Liver (tissue), 9 donors: ENCODE data around the gene NPIPB2. TPM values are rescaled to one million over a fixed set of nuclear protein-coding genes. Genes with fewer than 3 reads are reported as not detected.

ENCODE experiments used
- DNase-seq: peaks from one replicate; pipeline ENCODE4 v3.0.0-alpha.2; 2017; ENCODE audit warnings: low spot score
- H3K27ac ChIP-seq, 2 donors: one replicate each; pipeline ENCODE4 v1.7.0; 2013; ENCODE audit warnings: inconsistent platforms in 2 of 2, low read length in 2 of 2, control low read depth in 1 of 2, low read depth in 1 of 2, mild to moderate bottlenecking in 1 of 2
- H3K27me3 ChIP-seq, 4 donors: one replicate each; pipeline versions ENCODE4 v1.6.1 to v1.7.0; 2013; ENCODE audit warnings: low read length in 3 of 4, inconsistent platforms in 1 of 4, mild to moderate bottlenecking in 1 of 4, moderate library complexity in 1 of 4; ENCODE audit not compliant: control insufficient read depth in 4 of 4, insufficient read depth in 4 of 4
- H3K36me3 ChIP-seq, 4 donors: one replicate each; pipeline versions ENCODE4 v1.6.1 to v1.7.0; 2013; ENCODE audit warnings: low read length in 3 of 4, mild to moderate bottlenecking in 3 of 4, low read depth in 1 of 4, moderate library complexity in 1 of 4; ENCODE audit not compliant: control insufficient read depth in 4 of 4, insufficient read depth in 3 of 4
- H3K4me1 ChIP-seq, 4 donors: one replicate each; pipeline versions ENCODE4 v1.6.1 to v1.7.0; 2013; ENCODE audit warnings: low read length in 3 of 4, mild to moderate bottlenecking in 3 of 4, moderate library complexity in 1 of 4; ENCODE audit not compliant: control insufficient read depth in 4 of 4, insufficient read depth in 4 of 4
- H3K4me3 ChIP-seq, 3 donors: one replicate each; pipeline versions ENCODE4 v1.6.1 to v1.7.0; 2013; ENCODE audit warnings: low read length in 3 of 3, control low read depth in 1 of 3, low read depth in 1 of 3, mild to moderate bottlenecking in 1 of 3
- H3K9ac ChIP-seq, 2 donors: one replicate each; pipeline ENCODE4 v1.7.0; 2013; ENCODE audit warnings: low read length in 2 of 2, mild to moderate bottlenecking in 2 of 2, moderate library complexity in 2 of 2, control low read depth in 1 of 2, low read depth in 1 of 2
- H3K9me3 ChIP-seq, 4 donors: one replicate each; pipeline versions ENCODE4 v1.6.1 to v1.7.0; 2013; ENCODE audit warnings: low read length in 3 of 4; ENCODE audit not compliant: control insufficient read depth in 4 of 4
- EGR1 ChIP-seq, 2 donors: IDR thresholded peaks; 2 replicates each; pipeline ENCODE4 v1.6.1; 2016 to 2018; ENCODE audit warnings: antibody characterized with exemption in 2 of 2, low read depth in 2 of 2
- FOXA1 ChIP-seq: IDR thresholded peaks from 2 replicates; pipeline ENCODE4 v1.6.1; 2016; ENCODE audit warnings: antibody characterized with exemption
- FOXA2 ChIP-seq: IDR thresholded peaks from 2 replicates; pipeline ENCODE4 v1.6.1; 2016; ENCODE audit warnings: antibody characterized with exemption
- GABPA ChIP-seq, 2 donors: IDR thresholded peaks in 1 of 2; conservative IDR thresholded peaks in 1 of 2; 2 replicates each; pipeline ENCODE4 v1.6.1; 2016; ENCODE audit warnings: antibody characterized with exemption in 2 of 2, mild to moderate bottlenecking in 1 of 2, moderate library complexity in 1 of 2
- HNF4A ChIP-seq, 2 donors: conservative IDR thresholded peaks; 2 replicates each; pipeline ENCODE4 v1.6.1; 2016; ENCODE audit warnings: antibody characterized with exemption in 2 of 2, mild to moderate bottlenecking in 2 of 2
- HNF4G ChIP-seq: IDR thresholded peaks from 2 replicates; pipeline ENCODE4 v1.6.1; 2016; ENCODE audit warnings: antibody characterized with exemption
- JUND ChIP-seq, 2 donors: IDR thresholded peaks; 2 replicates each; pipeline ENCODE4 v1.6.1; 2016; ENCODE audit warnings: antibody characterized with exemption in 2 of 2
- NR2F2 ChIP-seq: IDR thresholded peaks from 2 replicates; pipeline ENCODE4 v1.6.1; 2016; ENCODE audit warnings: antibody characterized with exemption
- RAD21 ChIP-seq, 2 donors: IDR thresholded peaks; 2 replicates each; pipeline ENCODE4 v1.6.1; 2016; ENCODE audit warnings: antibody characterized with exemption in 2 of 2, mild to moderate bottlenecking in 2 of 2
- RXRA ChIP-seq, 2 donors: IDR thresholded peaks; 2 replicates each; pipeline ENCODE4 v1.6.1; 2017 to 2018; ENCODE audit warnings: antibody characterized with exemption in 2 of 2, mild to moderate bottlenecking in 1 of 2
- SP1 ChIP-seq: IDR thresholded peaks from 2 replicates; pipeline ENCODE4 v1.6.1; 2018; ENCODE audit warnings: antibody characterized with exemption, mild to moderate bottlenecking
- TAF1 ChIP-seq: conservative IDR thresholded peaks from 2 replicates; pipeline ENCODE4 v1.6.1; 2016; ENCODE audit warnings: antibody characterized with exemption, mild to moderate bottlenecking
- YY1 ChIP-seq: IDR thresholded peaks from 2 replicates; pipeline ENCODE4 v1.6.1; 2016; ENCODE audit warnings: antibody characterized with exemption, mild to moderate bottlenecking
- WGBS: extraction: QIAGEN DNeasy Blood & Tissue Kit; methylation state at CpG from one replicate; pipeline ENCODE4 v1.1.7; 2013; 5-methylcytosine and 5-hydroxymethylcytosine counted together
- polyA plus RNA-seq, 2 donors: library from polyadenylated mRNA; stranded (reverse) in 1 of 2; unstranded in 1 of 2; fragments of 200-250 nt in 1 of 2; fragments of >200 nt in 1 of 2; fragmentation: Nextera tagmentation in 1 of 2; extraction: Ambion mirVana in 1 of 2; gene quantifications; one replicate each; pipeline versions ENCODE4 v1.2.1 to v1.2.3, GENCODE V29; 2013 to 2015
- total RNA-seq, 2 donors: library from RNA; depleted of rRNA; stranded (reverse); fragments of >200 nt; gene quantifications; one replicate each; pipeline ENCODE4 v1.2.3, GENCODE V29; 2014
- TF ChIP-seq, protein P1 (sequence below): IDR thresholded peaks from 2 replicates; pipeline ENCODE4 v1.6.1; 2016; ENCODE audit warnings: antibody characterized with exemption
- TF ChIP-seq, protein P2 (sequence below): IDR thresholded peaks from 2 replicates; pipeline ENCODE4 v1.6.1; 2016; ENCODE audit warnings: antibody characterized with exemption
- TF ChIP-seq, protein P3 (sequence below): IDR thresholded peaks from 2 replicates; pipeline ENCODE4 v1.6.1; 2016; ENCODE audit warnings: antibody characterized with exemption, mild to moderate bottlenecking
- TF ChIP-seq, protein P4 (sequence below): IDR thresholded peaks from 2 replicates; pipeline ENCODE4 v1.6.1; 2016; ENCODE audit warnings: antibody characterized with exemption
- TF ChIP-seq, protein P5 (sequence below): fragments of 150-350 bp; IDR thresholded peaks from 2 replicates; pipeline ENCODE4 v1.5.1; 2017; ENCODE audit warnings: improper control_type of control experiment, low read depth, low read length; ENCODE audit not compliant: missing input control
- donor health status: healthy.
- donor health status: healthy.
- donor health status: healthy.
- donor health status: healthy.
- donor health status: healthy.

The NPIPB2 gene
- total and polyA plus RNA-seq, 4 donors: 0.75 to 4.9 (median 3.3) TPM

DNA sequence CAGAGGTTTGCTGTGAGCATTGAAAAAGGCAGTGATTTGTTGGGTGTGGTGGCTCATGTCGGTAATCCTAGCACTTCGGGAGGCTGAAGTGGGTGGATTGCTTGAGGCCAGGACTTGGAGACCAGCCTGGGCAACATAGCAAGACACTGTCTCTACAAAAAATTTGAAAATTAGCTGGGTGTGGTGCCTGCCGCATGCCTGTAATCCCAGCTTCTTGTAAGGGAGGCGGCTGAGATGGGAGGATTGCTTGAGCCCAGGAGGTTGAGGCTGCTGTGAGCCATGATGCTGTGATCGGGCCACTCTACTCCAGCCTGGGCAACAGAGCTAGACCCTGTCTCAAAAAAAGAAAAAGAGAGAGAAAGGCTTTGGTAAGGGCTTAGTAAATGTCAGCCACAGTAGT is 7.0 kb upstream of the NPIPB2 start:
- Histone ChIP-seq H3K36me3 (no peaks in the 10 kb centered on the region), H3K4me3 (no peak overlapping the region), H3K9me3 (no peaks in the 10 kb centered on the region), H3K27me3 (no peaks in the 10 kb centered on the region), H3K9ac (no peak overlapping the region), H3K4me1 (no peaks in the 10 kb centered on the region), H3K27ac (no peak overlapping the region)
- DNase-seq: no peak
- WGBS: 94% methylated on average over 5 of the region's 5 CpGs
- no peak for TF ChIP-seq FOXA1
- no peak for TF ChIP-seq YY1
- no peak for TF ChIP-seq HNF4A (conservative IDR thresholded peaks at IDR 0.05)
- TF ChIP-seq, protein P1, sequence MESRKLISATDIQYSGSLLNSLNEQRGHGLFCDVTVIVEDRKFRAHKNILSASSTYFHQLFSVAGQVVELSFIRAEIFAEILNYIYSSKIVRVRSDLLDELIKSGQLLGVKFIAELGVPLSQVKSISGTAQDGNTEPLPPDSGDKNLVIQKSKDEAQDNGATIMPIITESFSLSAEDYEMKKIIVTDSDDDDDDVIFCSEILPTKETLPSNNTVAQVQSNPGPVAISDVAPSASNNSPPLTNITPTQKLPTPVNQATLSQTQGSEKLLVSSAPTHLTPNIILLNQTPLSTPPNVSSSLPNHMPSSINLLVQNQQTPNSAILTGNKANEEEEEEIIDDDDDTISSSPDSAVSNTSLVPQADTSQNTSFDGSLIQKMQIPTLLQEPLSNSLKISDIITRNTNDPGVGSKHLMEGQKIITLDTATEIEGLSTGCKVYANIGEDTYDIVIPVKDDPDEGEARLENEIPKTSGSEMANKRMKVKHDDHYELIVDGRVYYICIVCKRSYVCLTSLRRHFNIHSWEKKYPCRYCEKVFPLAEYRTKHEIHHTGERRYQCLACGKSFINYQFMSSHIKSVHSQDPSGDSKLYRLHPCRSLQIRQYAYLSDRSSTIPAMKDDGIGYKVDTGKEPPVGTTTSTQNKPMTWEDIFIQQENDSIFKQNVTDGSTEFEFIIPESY: no peak
- no peak for TF ChIP-seq EGR1 (IDR thresholded peaks at IDR 0.05; ENCODE audit: low read depth in 2 of 2)
- TF ChIP-seq FOXA2: no peak
- no peak for TF ChIP-seq TAF1
- no peak for TF ChIP-seq SP1
- TF ChIP-seq RAD21 (IDR thresholded peaks at IDR 0.05): no peak
- TF ChIP-seq RXRA (IDR thresholded peaks at IDR 0.05): no peak
- no peak for TF ChIP-seq GABPA (IDR thresholded peaks at IDR 0.05 in 1 of 2, conservative IDR thresholded peaks at IDR 0.05 in 1 of 2)
- TF ChIP-seq, protein P2, sequence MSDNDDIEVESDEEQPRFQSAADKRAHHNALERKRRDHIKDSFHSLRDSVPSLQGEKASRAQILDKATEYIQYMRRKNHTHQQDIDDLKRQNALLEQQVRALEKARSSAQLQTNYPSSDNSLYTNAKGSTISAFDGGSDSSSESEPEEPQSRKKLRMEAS: no peak
- TF ChIP-seq NR2F2: no peak
- no peak for TF ChIP-seq JUND (IDR thresholded peaks at IDR 0.05)
- TF ChIP-seq, protein P3, sequence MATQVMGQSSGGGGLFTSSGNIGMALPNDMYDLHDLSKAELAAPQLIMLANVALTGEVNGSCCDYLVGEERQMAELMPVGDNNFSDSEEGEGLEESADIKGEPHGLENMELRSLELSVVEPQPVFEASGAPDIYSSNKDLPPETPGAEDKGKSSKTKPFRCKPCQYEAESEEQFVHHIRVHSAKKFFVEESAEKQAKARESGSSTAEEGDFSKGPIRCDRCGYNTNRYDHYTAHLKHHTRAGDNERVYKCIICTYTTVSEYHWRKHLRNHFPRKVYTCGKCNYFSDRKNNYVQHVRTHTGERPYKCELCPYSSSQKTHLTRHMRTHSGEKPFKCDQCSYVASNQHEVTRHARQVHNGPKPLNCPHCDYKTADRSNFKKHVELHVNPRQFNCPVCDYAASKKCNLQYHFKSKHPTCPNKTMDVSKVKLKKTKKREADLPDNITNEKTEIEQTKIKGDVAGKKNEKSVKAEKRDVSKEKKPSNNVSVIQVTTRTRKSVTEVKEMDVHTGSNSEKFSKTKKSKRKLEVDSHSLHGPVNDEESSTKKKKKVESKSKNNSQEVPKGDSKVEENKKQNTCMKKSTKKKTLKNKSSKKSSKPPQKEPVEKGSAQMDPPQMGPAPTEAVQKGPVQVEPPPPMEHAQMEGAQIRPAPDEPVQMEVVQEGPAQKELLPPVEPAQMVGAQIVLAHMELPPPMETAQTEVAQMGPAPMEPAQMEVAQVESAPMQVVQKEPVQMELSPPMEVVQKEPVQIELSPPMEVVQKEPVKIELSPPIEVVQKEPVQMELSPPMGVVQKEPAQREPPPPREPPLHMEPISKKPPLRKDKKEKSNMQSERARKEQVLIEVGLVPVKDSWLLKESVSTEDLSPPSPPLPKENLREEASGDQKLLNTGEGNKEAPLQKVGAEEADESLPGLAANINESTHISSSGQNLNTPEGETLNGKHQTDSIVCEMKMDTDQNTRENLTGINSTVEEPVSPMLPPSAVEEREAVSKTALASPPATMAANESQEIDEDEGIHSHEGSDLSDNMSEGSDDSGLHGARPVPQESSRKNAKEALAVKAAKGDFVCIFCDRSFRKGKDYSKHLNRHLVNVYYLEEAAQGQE: no peak
- TF ChIP-seq, protein P4, sequence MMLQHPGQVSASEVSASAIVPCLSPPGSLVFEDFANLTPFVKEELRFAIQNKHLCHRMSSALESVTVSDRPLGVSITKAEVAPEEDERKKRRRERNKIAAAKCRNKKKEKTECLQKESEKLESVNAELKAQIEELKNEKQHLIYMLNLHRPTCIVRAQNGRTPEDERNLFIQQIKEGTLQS: no peak
- no peak for TF ChIP-seq HNF4G

DNA sequence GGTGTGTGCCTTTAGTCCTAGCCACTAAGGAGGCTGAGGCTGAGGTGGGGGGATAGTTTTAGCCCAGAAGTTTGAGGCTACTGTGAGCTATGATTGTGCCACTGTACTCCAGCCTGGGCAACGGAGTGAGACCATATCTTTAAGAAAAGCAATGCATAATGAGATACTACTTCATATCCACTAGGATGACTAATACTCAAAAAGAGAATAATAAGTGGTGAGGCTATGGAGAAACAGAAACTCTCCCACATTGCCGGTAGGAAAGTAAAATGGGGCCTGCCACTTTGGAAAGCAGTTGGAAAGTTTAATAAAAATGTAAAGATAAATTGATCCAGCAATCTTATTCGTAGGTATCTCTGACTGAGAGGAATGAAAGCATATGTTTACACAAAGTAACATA is 4.6 kb upstream of the NPIPB2 start:
- 88% methylated on average over 3 of the region's 3 CpGs for WGBS
- no peaks in the 10 kb centered on the region for H3K4me1 ChIP-seq
- H3K9ac ChIP-seq: no peak overlapping the region
- TF ChIP-seq YY1: no peak
- no peak for TF ChIP-seq JUND (IDR thresholded peaks at IDR 0.05)
- TF ChIP-seq TAF1: no peak
- TF ChIP-seq, protein P3: no peak
- TF ChIP-seq EGR1 (IDR thresholded peaks at IDR 0.05; ENCODE audit: low read depth in 2 of 2): no peak
- TF ChIP-seq, protein P5, sequence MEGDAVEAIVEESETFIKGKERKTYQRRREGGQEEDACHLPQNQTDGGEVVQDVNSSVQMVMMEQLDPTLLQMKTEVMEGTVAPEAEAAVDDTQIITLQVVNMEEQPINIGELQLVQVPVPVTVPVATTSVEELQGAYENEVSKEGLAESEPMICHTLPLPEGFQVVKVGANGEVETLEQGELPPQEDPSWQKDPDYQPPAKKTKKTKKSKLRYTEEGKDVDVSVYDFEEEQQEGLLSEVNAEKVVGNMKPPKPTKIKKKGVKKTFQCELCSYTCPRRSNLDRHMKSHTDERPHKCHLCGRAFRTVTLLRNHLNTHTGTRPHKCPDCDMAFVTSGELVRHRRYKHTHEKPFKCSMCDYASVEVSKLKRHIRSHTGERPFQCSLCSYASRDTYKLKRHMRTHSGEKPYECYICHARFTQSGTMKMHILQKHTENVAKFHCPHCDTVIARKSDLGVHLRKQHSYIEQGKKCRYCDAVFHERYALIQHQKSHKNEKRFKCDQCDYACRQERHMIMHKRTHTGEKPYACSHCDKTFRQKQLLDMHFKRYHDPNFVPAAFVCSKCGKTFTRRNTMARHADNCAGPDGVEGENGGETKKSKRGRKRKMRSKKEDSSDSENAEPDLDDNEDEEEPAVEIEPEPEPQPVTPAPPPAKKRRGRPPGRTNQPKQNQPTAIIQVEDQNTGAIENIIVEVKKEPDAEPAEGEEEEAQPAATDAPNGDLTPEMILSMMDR: no peak
- TF ChIP-seq RXRA (IDR thresholded peaks at IDR 0.05): no peak
- TF ChIP-seq RAD21 (IDR thresholded peaks at IDR 0.05): no peak
- TF ChIP-seq FOXA1: no peak
- TF ChIP-seq, protein P2: no peak
- no peak for TF ChIP-seq SP1
- TF ChIP-seq GABPA (IDR thresholded peaks at IDR 0.05 in 1 of 2, conservative IDR thresholded peaks at IDR 0.05 in 1 of 2): no peak
- TF ChIP-seq FOXA2: no peak
- TF ChIP-seq HNF4A (conservative IDR thresholded peaks at IDR 0.05): no peak
- no peak for TF ChIP-seq HNF4G
- TF ChIP-seq NR2F2: no peak
- TF ChIP-seq, protein P4: no peak
- H3K9me3 ChIP-seq: no peaks in the 10 kb centered on the region
- no peak overlapping the region for H3K4me3 ChIP-seq
- DNase-seq: no peak
- no peak overlapping the region for H3K27ac ChIP-seq
- H3K36me3 ChIP-seq: no peaks in the 10 kb centered on the region
- no peaks in the 10 kb centered on the region for H3K27me3 ChIP-seq
